Esophagus squamous epithelium (tissue), 4 donors: Measurements from ENCODE around the gene RNF223.

ENCODE experiments used
- POLR2A ChIP-seq, 4 donors: fragments of 450-650 bp; IDR thresholded peaks; one replicate each; pipeline ENCODE4 v1.6.1; 2017; ENCODE audit warnings: antibody characterized with exemption in 4 of 4, mild to moderate bottlenecking in 4 of 4, moderate library complexity in 3 of 4
- TF ChIP-seq, protein P1 (sequence below), 6 experiments: fragments of 450-650 bp in 4 of 6; fragments of 200-600 bp in 2 of 6; sonication (generic) in 2 of 6; IDR thresholded peaks; one replicate each; pipeline ENCODE4 v1.5.1; 2016 to 2019; ENCODE audit warnings: antibody characterized with exemption in 6 of 6, mild to moderate bottlenecking in 4 of 6, moderate library complexity in 4 of 6

DNA sequence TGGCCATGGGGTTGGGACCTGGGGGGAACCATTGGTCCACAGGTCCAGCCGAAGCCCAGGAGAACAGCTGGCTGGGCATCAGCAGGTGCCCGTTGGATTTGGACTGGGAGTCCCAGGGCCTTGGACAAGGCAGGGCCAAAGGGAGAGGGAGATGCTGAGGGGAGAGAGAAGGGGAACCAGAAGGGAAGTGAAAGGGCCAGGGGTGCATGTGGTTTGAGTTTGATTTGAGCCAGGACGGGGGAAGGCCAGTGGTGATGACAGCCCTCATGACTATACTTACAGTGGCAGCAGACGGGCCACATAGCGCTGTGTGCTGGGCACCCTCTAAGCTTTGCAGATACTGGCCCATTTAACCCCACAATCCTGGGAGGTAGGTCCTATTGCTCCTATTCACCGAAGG, 35.4 kb downstream of the RNF223 start:
- TF ChIP-seq, protein P1, sequence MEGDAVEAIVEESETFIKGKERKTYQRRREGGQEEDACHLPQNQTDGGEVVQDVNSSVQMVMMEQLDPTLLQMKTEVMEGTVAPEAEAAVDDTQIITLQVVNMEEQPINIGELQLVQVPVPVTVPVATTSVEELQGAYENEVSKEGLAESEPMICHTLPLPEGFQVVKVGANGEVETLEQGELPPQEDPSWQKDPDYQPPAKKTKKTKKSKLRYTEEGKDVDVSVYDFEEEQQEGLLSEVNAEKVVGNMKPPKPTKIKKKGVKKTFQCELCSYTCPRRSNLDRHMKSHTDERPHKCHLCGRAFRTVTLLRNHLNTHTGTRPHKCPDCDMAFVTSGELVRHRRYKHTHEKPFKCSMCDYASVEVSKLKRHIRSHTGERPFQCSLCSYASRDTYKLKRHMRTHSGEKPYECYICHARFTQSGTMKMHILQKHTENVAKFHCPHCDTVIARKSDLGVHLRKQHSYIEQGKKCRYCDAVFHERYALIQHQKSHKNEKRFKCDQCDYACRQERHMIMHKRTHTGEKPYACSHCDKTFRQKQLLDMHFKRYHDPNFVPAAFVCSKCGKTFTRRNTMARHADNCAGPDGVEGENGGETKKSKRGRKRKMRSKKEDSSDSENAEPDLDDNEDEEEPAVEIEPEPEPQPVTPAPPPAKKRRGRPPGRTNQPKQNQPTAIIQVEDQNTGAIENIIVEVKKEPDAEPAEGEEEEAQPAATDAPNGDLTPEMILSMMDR (IDR thresholded peaks at IDR 0.05): no peak
- no peak for TF ChIP-seq POLR2A (IDR thresholded peaks at IDR 0.05)
